ENCODE results near the gene QRICH1. TPM values are rescaled to one million over a fixed set of nuclear protein-coding genes. Genes with fewer than 3 reads are reported as not detected.

The QRICH1 gene
- total and polyA plus RNA-seq, 10 of the 15 experiments (the other 5 are each of a cell fraction or from before 2014, with no cell fraction given): 22.2 to 116 (median 81.4) TPM

DNA sequence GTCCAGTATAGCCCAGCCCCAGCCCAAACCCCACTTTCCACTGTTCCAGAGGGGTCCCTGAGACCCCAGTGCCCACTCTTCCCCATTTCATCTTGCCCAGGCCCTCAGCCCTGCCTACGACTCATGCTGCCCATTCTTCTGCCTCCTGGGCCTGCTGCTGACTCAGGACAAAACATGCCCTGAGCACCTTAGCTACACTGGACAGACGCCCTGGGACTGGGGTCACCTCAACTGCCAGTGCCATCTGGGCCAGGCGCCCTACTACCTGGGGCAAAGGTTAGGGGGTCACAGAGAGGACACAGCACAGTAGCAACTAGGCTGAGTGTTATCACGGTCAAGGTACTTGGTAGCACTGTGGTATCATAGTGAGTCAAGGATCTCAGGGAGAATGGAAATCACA, 41.6 kb upstream of the QRICH1 start:
- FAIRE-seq (no peak), ATAC-seq (no peak), DNase-seq (ENCODE audit: low read depth, low spot score) (no peak)
- Histone ChIP-seq H3K9me3 (replicated peaks; ENCODE audit: control insufficient read depth, insufficient read depth, low read length) (no peaks in the 10 kb centered on the region), H3K79me2 (ENCODE audit: control insufficient read depth, insufficient read depth, low read length) (no peaks in the 10 kb centered on the region), H3K4me2 (ENCODE audit: control insufficient read depth, insufficient read depth) (no peak overlapping the region), H3K27me3 (replicated peaks in 1 of 2; ENCODE audit: control insufficient read depth in 2 of 2, insufficient read depth in 2 of 2, low read length in 1 of 2) (peaks cover 3 to 4% of the 10 kb centered on the region in 2 experiments; a peak in 2 of 4 replicates), H4K20me1 (ENCODE audit: control insufficient read depth, insufficient read depth) (no peaks in the 10 kb centered on the region), H3K36me3 (ENCODE audit: control insufficient read depth in 2 of 2, insufficient read depth in 2 of 2, low read length in 1 of 2) (no peaks in the 10 kb centered on the region), H3K4me1 (ENCODE audit: control insufficient read depth, insufficient read depth, low read length) (no peaks in the 10 kb centered on the region), H3K9ac (ENCODE audit: control insufficient read depth, insufficient read depth, low read length) (no peak overlapping the region), H2AFZ (ENCODE audit: control insufficient read depth, low read depth, low read length) (no peak overlapping the region), H3K27ac (ENCODE audit: control insufficient read depth, insufficient read depth) (no peak overlapping the region), H3K4me3 (no peak overlapping the region)
- TF ChIP-seq WRNIP1 (IDR thresholded peaks at IDR 0.05; ENCODE audit: borderline replicate concordance, low read depth, low read length) (no peak), ZNF217 (IDR thresholded peaks at IDR 0.05) (no peak), HDGF (IDR thresholded peaks at IDR 0.05) (no peak), IKZF1 (conservative IDR thresholded peaks at IDR 0.05) (no peak)
- SMC1A ChIA-PET (ENCODE audit: uncharacterized antibody, unreplicated experiment): no interaction called here
- in situ Hi-C loops (cut with MboI): no loop called here
- POLR2A ChIA-PET: no interaction called here
- CTCF ChIA-PET: interaction anchor here (1.0 kb wide), 1 partner anchor 10 kb away, joined by 3 read pairs; no protein-coding TSS in a partner anchor
- WGBS (ENCODE audit: insufficient coverage, insufficient replicate concordance, low lambda C conversion rate, missing lambda C conversion rate): 11% methylated on average over 4 of the region's 4 CpGs
- intact Hi-C loops (cut with micrococcal nuclease; ENCODE audit: unreplicated experiment): no loop called here
- RAD21 ChIA-PET (ENCODE audit: unreplicated experiment): no interaction called here
- BruUV-seq (replicated peaks): no TSS peak

DNA sequence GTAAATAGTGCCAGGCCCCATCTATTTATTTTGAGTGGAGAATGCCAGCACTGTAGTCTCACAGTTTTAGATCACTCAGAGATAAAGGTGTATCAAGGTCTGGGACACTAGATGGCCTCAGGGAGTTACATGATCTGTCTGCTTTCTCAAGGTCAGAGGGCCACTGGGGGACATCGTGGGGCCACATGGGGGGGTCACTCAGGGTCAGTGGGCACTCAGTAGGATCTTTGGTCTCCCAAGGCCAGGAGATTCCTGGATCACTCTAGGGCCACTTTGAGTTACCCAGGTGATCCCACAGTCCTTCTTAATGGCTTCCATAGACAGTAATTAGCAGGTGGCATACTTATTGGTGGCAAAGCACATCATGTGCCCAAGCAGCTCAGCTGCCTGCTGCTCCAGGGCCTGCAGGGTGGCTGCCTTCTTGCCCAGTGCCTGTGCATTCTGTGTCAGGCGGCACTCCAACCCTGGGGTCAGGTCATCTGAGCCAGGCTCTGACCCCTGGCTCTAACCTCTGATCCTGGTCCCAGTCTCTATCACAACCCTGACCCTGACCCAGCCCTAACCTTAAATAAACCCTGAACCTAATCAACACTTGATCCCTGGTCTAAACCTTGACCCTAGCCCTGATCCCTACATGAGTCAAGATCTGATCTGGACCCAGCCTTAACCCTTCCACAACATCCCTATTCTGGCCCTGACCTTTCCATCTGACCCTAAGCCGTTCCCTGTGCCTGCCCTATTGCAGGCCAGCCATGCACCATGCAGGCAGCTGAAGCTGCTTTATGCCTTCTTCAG, 40.8 kb upstream of the QRICH1 start:
- Histone ChIP-seq H2AFZ (ENCODE audit: control insufficient read depth, low read depth, low read length) (no peak overlapping the region), H3K4me1 (ENCODE audit: control insufficient read depth, insufficient read depth, low read length) (no peaks in the 10 kb centered on the region), H3K79me2 (ENCODE audit: control insufficient read depth, insufficient read depth, low read length) (no peaks in the 10 kb centered on the region), H3K9ac (ENCODE audit: control insufficient read depth, insufficient read depth, low read length) (no peak overlapping the region), H3K36me3 (ENCODE audit: control insufficient read depth in 2 of 2, insufficient read depth in 2 of 2, low read length in 1 of 2) (no peaks in the 10 kb centered on the region), H3K4me3 (no peak overlapping the region), H3K27ac (ENCODE audit: control insufficient read depth, insufficient read depth) (no peak overlapping the region), H4K20me1 (ENCODE audit: control insufficient read depth, insufficient read depth) (no peaks in the 10 kb centered on the region), H3K27me3 (replicated peaks in 1 of 2; ENCODE audit: control insufficient read depth in 2 of 2, insufficient read depth in 2 of 2, low read length in 1 of 2) (peaks cover 3 to 4% of the 10 kb centered on the region in 2 experiments; a peak in 2 of 4 replicates), H3K4me2 (ENCODE audit: control insufficient read depth, insufficient read depth) (no peak overlapping the region), H3K9me3 (replicated peaks; ENCODE audit: control insufficient read depth, insufficient read depth, low read length) (no peaks in the 10 kb centered on the region)
- no peak for DNase-seq (ENCODE audit: low read depth, low spot score)
- TF ChIP-seq NRF1 (conservative IDR thresholded peaks at IDR 0.05; ENCODE audit: low read depth, low read length): no peak
- TF ChIP-seq, protein P1, sequence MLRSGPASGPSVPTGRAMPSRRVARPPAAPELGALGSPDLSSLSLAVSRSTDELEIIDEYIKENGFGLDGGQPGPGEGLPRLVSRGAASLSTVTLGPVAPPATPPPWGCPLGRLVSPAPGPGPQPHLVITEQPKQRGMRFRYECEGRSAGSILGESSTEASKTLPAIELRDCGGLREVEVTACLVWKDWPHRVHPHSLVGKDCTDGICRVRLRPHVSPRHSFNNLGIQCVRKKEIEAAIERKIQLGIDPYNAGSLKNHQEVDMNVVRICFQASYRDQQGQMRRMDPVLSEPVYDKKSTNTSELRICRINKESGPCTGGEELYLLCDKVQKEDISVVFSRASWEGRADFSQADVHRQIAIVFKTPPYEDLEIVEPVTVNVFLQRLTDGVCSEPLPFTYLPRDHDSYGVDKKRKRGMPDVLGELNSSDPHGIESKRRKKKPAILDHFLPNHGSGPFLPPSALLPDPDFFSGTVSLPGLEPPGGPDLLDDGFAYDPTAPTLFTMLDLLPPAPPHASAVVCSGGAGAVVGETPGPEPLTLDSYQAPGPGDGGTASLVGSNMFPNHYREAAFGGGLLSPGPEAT (IDR thresholded peaks at IDR 0.05; ENCODE audit: low read depth): no peak
- no peak for TF ChIP-seq NR2F1 (conservative IDR thresholded peaks at IDR 0.05)
- no peak for TF ChIP-seq LARP7 (IDR thresholded peaks at IDR 0.05)
- no peak for TF ChIP-seq TCF7 (IDR thresholded peaks at IDR 0.05; ENCODE audit: borderline replicate concordance)
- TF ChIP-seq POU2F2 (IDR thresholded peaks at IDR 0.05; ENCODE audit: borderline replicate concordance, low read depth, low read length): no peak
- no peak for TF ChIP-seq SMAD5 (IDR thresholded peaks at IDR 0.05; ENCODE audit: low read depth)
- ChIA-PET RAD21 (ENCODE audit: unreplicated experiment) (no interaction called here), CTCF (no interaction called here), POLR2A (no interaction called here), SMC1A (ENCODE audit: uncharacterized antibody, unreplicated experiment) (no interaction called here)
- FAIRE-seq: no peak
- in situ Hi-C loops (cut with MboI): no loop called here
- WGBS (ENCODE audit: insufficient coverage, insufficient replicate concordance, low lambda C conversion rate, missing lambda C conversion rate): 19% methylated on average over 3 of the region's 3 CpGs
- ATAC-seq: no peak; the same call in 1 of the 3 replicates
- intact Hi-C loops (cut with micrococcal nuclease; ENCODE audit: unreplicated experiment): no loop called here
- BruUV-seq (replicated peaks): no TSS peak
